NCI-H1694 (cell line): ENCODE results near the gene FOXD2.
"Not testable (repeated sequence)": the region's sequence is repeated elsewhere in the genome, so short reads cannot be mapped to it uniquely, and the experiment has no call there.

Source experiments
- DNase-seq: peaks from one replicate; lab custom pipeline; 2025; lab: John Stamatoyannopoulos, UW

FOXD2 gene

DNA sequence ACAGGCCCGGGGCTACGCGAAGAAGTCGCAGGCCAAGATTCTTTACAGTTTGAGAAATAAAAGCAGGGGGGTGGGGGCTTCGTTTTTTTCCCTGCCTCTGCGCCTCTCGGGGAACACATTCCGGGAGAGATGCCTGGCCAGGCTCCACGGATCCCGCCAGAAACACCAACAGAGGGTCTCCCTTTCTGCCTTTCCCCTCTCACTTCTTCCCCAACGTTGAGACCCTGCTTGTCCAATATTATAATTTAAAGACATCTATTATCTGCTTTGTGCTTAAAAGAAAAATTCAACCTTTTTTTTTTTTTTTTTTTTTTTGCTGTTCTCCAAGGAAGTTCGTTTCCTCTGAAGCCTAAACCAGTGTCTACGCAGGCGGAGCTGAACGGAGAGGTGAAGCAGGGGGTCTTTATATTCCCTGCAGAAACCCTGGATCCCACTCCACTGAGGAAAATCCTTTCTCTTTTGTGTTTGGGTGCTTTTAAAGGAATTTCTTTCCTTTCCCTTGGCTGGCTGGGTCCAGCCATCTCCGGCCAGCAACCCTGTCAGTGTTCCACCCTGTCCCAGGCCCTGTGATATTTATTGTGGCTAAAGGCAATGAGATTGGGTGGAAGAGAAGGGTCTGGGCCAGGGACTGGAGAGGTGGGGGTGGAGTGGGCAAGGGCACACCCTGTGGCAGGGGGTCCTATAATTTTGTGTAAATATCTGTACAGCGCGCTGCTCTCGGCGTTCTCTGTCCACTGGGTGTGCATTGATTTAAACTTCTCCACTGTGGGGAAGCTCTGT lies 2.2 kb downstream of the FOXD2 start:
- DNase-seq, result no peak

DNA sequence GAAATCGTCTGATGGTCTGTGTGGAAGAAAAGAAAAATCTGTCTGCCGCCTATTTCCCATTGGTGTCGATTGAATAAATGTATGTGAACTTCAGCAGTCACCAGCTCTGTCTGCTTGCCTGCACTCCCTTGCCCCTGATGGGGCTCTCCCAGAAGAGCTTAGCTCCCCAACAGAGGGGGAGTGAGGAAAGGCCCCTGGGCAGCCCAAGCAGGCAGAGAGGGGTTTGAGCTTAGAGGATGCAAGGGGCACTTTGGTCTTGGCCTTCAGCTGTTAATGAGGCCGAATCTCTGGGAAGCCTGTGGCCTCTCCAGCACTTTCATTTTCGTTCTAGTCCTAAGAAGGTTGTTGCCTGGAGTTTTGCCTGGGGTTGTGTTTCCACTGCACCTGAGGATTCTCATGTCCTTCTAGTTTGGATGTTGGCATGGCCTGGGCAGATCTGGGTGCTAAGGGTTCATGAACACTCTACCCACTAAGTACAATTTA lies 2.8 kb downstream of the FOXD2 start:
- DNase-seq, result no peak

DNA sequence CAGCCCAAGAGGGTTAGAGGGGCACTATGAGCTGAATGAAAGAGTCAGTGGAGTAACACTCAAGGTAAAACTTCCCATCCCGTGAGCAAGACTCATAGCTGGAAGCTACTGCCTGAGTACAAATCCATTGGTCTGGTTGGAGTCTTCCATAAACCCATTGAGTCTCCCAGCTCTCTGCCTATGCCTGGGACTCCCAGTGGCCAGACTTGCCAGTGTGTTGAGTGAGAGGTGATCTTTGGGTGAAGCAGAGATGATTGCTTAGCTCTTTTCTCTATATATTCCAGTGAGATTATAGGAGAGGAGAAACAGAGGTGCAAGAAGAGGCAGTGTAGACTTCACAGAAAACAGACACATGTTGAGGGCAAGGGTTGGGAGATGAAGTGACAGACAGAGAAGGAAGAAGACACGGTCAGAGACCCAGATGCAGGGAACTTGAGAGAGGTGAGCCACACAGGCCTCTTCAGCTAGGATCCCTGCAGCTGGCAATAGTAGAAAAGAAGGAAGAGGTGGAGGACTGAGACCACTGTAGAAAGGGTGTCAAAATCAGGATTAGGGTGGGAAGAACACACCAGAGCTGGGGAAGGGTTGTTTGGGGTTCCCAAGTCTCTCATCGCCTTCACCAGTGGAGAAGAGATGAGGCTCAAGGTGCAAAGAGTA lies 3.7 kb downstream of the FOXD2 start:
- DNase-seq, result no peak

DNA sequence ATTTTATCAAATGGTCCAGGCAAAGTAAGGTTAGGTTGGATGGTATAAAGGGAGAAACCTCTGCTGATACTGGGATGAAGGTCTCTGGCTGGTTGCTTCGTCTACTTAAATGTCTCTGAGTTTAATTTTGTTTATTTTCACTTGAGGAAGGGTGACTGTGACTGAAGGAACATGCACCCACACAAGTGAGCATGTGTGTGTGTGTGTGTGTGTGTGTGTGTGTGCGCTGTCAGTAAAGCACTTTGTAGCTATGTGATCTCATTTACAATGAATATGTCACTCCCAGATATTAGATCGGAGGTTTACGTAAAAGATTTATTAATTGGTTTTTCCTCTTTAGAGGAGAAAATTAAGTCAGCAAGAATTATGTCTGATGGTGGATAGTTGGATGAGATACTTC lies 4.4 kb downstream of the FOXD2 start:
- no peak for DNase-seq

DNA sequence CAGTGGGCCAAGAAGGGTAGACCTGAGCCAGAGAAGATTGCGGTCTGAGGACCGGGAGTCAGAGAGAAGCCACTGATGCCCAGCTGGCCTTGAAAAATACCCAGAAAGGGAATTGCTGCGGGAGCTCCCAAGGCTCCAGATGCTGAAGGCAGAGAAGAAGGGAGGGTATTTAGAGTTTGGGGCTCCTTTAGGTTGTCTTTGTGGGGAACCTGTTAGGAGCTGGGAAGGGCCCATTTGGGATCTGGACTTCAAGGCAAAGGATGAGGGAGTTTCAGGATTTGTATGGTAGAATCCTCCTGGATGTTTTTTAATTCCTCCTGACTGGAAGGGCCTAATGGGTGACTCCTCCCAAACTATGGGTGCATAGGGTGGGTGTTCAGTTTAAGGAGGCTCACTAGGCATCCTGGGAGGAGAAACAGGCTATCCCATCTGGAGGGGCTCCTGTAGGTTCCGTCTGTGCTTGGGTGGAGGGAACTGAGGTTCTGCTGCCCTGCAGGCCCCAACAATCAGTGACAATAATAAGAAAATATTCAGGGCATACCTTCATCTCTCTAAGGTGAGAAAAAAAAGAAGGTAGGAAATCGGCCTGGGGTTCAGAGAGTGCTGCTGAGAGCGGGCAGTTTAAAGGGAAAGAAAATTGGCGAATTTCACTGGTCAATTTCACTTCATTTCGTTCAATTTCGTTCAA lies 5.1 kb downstream of the FOXD2 start:
- no peak for DNase-seq

DNA sequence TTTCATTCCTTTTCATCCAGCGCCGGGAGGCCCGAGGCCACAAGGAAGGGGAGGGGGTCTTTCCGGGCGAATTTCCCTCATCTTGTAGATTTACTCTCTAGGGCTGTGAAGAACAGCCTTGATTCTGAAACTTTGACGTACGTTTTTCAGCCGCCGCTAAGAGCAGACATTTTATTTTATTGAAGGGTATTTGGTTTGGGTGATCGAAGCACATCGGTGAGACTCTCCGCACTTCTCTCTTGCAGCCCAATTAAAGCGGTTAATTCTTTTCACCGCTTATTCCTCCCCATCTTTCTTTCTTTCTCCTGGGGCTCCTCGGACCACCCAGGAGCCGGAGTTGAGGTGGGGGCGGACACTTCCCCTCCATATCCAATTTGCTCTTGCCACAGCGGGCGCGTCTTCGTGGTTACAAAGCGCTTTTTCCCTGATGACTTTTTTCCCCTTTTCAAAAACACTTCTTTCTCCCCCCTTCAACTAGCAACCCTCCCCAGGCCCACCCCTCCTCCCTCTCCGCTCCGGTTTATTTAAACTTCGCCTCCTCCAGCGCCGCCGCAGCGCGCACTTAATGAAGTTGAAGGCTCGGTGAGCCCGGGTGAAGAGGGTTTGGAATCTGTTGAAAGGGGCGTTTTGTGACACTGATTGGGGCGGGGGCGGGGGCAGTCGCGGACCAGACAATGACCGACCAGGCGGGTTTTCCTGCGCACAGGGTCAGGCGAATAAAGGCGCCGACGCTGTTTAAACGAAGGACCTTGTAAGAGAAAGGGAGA lies 5.9 kb downstream of the FOXD2 start:
- DNase-seq, result no peak

DNA sequence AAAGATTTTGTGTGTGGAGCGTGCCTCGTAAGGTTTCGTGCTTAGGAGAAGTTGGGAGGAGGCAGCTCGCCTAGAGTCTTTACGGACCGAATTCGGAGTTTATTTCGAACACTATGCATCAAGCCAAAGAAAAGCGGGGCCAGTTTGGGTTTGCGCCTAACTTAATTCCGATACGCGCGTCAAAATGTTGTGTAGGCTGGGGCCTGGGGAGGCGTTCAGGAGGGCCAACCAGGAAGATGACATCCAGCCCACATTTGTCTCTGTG lies 6.4 kb downstream of the FOXD2 start:
- no peak for DNase-seq

DNA sequence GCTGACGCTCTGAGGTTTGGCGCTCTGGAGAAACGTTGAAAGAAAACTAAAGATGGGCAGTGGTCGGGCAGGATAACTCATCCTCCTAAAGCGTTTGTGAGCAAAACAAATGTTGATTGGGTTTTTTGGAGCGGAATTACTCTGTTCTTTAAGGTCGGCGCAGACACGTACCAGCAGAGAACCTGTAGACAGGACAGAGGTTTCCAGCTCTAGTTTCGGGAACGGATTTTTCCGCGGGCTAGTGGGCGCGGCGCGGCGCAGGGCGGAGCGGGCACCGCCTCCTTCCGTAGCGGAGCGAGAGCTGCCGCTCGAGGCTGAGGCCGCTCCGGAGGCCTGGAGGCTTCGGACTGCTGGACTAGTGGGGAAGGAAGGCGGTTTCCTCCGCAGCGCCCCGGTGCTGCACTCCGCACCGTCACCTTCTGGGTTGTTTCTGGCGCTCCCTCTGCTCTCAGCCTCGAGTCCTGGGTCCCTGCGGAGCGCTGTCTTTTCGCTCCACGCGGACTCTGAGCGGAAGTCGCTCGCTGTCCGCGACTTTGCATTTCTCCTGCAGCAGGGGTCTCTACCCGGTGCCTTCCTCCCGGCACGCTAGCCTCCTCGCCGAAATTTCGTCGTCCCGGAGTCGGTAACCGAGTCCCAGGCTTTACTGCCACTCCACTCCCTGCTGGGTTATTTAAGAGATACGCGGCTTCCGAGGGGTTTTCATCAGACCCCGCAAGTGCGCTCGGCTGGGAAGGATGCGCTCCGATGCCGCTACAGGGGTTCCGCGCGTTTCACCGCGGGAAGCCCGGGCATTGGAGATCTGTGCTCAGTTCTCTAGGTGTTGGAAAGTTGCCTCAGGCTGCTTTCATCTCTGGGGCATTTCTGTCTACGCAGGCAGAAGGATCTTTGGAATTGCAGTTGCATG lies 7.0 kb downstream of the FOXD2 start:
- DNase-seq, result no peak

DNA sequence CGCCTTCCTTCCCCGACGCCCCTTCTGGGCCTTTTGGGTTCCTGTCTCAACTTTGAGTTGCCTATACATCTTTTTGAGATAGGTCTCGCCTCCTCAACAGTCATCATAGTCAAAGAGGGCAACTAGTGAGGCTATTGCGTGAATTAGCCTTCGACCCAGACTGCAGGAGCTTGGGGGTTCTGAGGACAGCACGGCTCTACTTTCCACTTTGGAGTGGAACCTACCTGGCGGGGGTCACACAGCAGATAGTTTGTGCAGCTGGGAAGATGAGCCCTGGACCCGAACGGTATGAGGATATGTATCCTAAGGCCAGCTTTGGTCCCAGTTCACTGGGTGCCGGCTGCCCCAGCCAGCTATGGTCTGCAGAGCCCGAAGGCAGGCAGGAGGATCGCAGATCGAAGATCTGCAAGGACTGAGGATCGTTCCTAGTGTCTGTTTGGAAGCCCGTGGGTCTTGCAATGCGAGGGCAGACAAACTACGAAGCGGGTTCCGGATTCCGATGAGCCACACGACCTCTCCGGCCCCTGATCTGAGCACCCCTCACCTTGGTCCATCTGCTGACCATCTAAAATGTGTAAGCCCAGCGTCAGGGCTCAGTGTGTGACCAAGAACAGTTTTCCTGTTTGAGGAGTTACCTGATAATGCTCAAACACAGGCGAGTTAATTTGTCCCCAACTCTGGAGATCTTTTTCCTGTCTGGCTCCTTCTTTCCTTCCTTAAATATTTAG lies 8.1 kb downstream of the FOXD2 start:
- no peak for DNase-seq

DNA sequence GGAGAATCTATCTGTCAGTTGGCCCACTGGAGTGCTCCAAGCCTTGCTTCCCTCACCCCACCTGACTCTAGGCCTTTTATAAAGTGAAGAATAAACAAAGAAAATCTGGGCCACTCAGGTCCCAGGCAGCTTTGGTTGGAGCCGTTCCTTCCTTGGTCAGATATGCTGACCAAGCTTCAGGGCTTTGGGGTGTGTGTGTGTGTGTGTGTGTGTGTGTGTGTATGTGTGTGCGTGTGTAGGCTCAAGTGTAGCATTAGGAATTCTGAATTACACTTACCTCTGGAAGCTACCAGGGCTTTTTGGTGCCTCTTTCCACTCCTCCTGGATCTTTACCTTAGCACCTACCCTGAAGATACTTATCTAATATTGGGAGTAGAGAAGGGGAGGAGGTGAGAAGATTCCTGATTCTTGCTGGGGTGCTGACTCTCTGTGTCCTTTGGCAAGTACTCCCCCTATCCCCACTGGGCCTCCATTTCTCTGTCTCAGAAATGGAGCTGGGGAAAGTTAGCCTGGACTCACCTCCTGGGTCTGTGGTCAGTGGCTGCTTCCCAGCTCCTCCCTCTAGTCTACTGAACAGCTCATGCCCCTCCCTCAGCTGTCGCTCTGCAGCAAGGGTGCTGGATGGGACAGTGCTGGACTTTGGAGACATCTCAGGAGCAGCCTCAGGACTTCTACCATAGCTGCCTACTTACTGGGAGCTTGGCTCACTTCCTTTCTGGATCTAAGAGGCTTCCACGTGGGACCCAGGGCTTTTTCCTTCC lies 10.8 kb downstream of the FOXD2 start:
- no peak for DNase-seq

DNA sequence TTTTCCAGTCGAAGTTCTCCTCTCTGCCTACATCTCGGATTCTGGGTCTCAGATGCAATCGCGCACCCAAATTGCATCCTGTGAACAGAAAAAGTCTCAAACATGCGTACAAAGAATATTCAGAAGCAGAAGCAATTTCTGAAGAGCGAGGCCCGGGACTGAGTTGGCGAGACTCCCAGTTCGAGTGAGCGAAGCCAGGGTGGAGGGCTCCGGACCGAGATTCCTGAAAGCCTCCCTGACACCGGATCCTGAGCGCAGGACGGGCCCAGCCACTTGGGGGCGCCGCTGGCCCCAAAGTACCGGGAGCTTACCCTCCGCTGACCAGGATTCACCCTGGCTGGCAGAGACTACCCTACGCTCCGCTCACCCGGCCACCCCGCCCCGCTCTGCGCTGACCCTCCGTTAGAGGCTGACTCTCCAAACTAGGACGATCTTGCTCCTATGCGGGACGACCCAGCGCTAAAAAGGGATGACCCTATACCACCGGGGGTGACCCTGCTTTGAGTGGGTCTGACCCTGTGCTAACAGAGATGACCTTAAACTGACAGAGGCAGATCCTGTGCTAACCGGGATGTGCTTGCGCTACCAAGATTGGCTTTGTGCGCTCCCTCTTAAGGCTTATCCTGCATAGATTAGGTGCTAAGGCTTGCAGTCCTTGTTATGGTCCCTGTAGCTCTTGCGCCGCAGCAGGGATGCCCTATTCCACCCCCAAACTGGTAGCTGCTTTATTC lies 12.1 kb downstream of the FOXD2 start:
- no peak for DNase-seq

DNA sequence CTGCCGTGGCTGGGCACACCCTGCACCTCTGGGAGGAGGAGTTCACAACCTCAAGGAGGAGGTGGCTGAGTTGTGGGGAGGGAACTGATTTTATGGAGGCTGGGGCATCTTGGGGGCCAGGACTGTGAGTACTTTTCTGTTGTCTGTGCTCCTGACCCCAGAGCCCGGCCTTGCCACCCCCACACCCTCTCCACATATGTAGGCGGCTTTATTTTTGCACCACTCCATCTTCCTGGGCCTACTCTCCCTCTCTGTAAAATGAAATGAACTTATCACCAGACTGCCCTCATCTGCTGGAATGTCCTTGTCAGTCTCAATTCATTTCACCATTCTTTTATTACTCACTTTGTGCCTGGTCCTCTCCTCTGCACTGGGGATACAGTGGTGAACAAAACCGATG lies 12.8 kb downstream of the FOXD2 start:
- no peak for DNase-seq

DNA sequence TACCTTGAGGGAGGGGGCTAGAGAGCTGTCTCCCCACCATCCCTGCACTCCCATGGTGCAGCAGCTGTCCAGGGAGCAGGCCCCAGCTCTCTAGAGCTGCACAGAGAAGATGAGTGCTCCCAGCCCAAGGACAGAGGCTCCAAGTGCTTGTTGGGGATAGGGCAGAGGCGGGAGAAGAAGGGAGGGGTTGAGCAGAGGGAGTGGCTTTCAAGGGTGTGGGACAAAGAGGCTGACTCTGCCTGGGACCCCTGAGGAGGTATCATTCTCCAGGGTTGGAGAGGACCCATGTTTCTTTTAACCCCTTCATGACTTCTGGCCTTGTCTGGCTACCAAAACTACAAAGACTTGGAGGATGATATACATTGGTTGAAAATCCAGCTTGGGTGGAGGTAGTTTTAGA lies 14.6 kb downstream of the FOXD2 start:
- DNase-seq, result no peak

DNA sequence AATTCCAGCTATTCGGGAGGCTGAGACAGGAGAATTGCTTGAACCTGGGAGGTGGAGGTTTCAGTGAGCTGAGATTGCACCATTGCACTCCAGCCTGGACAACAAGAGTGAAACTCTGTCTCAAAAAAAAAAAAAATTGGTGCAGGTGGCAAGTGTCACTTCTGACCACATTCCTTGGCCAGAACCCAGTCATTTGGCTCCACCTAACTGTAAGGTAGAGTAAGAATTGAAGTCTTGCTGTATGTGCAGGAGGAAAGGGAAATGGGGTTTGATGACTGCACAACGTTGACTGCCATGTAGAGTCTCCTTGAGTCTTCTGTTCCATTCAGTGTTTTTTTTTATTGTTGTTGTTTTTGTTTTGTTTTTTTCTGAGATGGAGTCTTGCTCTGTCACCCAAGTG lies 16.1 kb downstream of the FOXD2 start:
- not testable (repeated sequence) for DNase-seq

DNA sequence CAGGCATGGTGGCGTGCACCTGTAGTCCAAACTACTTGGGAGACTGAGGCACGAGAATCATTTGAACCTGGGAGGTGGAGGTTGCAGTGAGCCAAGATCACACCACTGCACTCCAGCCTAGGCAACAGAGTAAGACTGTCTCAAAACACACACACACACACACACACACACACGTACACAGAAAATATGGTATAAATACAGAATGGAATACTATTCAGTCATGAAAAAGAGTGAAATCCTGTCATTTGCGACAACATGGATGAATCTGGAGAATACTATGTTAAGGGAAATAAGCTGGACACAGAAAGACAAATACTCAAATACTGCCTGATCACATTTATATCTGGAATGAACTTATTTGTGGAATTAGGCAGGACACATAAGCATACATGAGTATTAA lies 18.4 kb downstream of the FOXD2 start:
- DNase-seq, result no peak

DNA sequence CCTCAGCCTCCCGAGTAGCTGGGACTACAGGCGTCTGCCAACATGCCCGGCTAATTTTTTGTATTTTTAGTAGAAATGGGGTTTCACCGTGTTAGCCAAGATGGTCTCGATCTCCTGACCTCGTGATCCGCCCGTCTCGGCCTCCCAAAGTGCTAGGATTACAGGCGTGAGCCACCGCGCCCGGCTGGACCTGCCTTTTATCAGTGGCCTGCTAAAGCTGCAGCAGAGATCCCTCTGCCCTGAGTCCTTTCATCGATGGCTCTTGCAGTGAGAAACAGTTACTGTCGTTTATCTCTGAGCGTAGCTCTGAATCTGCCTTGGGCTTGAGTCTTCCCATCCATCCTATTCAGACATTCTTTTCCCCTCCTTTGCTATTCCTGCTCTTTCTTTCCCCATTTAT lies 19.7 kb downstream of the FOXD2 start:
- DNase-seq, result not testable (repeated sequence)

DNA sequence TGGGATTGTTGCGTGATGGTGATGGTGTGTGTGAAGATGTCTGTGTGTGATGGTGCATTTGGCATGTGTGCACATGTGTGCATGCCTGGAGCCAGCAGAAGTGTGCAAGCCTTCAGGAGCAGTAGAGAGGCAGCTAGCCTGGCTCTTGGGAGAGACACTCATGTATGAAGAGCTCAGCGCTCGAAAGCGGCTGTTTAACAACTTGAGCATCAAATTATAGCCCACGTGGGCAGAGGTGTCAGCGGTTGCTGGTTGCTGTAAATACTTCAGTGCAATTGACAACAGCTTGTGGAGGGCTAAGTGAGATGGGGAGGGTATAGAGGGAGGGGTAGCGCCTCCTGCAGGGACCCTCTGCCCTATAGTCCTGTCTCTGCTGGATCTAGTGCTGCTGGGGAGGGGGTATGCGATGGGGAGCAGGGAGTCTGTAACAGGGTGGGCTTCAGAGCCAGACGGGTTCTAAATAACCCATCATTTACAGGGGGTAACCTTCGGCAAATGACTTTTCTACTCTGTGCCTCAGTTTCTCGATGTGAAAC lies 21.5 kb downstream of the FOXD2 start:
- no peak for DNase-seq

DNA sequence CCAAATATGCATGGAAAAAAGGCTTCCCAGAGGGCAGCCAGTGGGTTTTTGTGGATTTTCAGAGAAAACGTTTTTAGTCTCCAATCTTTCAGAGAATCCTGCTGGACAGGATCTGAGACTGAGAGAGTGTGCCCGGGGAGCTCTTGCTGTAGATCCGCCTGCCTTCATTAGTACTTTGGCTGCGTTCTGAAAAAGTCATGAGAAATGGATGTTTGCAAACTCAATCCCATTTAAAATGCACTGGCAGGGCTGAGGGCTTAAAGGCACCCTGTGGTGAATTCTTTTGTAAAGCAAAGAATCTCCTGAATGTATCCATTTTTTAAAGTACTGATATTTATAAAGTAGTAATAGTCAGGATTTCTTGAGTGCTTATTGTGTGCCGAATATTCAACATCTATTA lies 22.2 kb downstream of the FOXD2 start:
- no peak for DNase-seq

DNA sequence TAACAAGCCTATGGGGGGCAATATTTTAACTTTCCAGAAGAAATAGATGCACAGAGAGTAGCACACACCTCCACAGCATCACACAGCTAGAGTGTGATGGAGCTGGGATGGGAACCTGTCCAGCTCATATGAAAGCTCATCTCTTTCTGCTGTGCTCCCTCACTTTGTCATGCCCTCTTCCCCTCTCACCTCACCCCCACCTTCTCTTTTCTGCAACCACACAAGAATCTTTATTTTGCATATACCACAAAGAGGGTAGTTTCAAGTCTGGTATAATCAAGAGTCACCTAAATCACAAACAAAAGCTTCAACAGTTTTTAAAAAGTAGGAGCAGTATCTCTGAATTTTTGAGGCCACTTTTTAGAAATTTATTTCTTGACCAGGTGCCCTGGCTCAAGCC lies 22.6 kb downstream of the FOXD2 start:
- DNase-seq, result no peak
